ENCODE measurements around the gene ANO3. TPM values are rescaled to one million over a fixed set of nuclear protein-coding genes. Genes with fewer than 3 reads are reported as not detected.

ANO3 gene
- total RNA-seq, 1 experiment from 2014 or later: 1.7 TPM

GRCh38 chr11:26353010-26353409 lies 21.1 kb downstream of the ANO3 start:
- DNase-seq (ENCODE audit: low spot score): no peak

- DNase-seq (ENCODE audit: low spot score): no peak
Measured at GRCh38 chr11:26359055-26359454, 27.1 kb downstream of the ANO3 start.

- no peak for DNase-seq (ENCODE audit: low spot score)
Measured at GRCh38 chr11:26365284-26365683, 33.4 kb downstream of the ANO3 start.

GRCh38 chr11:26377619-26378018 lies 45.7 kb downstream of the ANO3 start:
- no peak for DNase-seq (ENCODE audit: low spot score)

- DNase-seq (ENCODE audit: low spot score): no peak
Measured at GRCh38 chr11:26399336-26399735, 67.4 kb downstream of the ANO3 start.

GRCh38 chr11:26410706-26411366 lies 78.9 kb downstream of the ANO3 start:
- no peak for DNase-seq (ENCODE audit: low spot score)

- DNase-seq (ENCODE audit: low spot score): no peak
Measured at GRCh38 chr11:26412955-26413354, 81.0 kb downstream of the ANO3 start.

GRCh38 chr11:26418386-26418912 lies 86.5 kb downstream of the ANO3 start:
- DNase-seq (ENCODE audit: low spot score): no peak

- no peak for DNase-seq (ENCODE audit: low spot score)
Measured at GRCh38 chr11:26420331-26420730, 88.4 kb downstream of the ANO3 start.

- DNase-seq (ENCODE audit: low spot score): no peak
Measured at GRCh38 chr11:26424255-26424654, 92.3 kb downstream of the ANO3 start.

GRCh38 chr11:26439854-26440253 lies 107.9 kb downstream of the ANO3 start:
- DNase-seq (ENCODE audit: low spot score): no peak

- peak; percentile 32 for DNase-seq (ENCODE audit: low spot score)
Measured at GRCh38 chr11:26442131-26442530, 110.2 kb downstream of the ANO3 start.

GRCh38 chr11:26443617-26444016 lies 111.7 kb downstream of the ANO3 start:
- no peak for DNase-seq (ENCODE audit: low spot score)

- no peak for DNase-seq (ENCODE audit: low spot score)
Measured at GRCh38 chr11:26457636-26458035, 125.7 kb downstream of the ANO3 start.

GRCh38 chr11:26465274-26465673 lies 133.3 kb downstream of the ANO3 start:
- no peak for DNase-seq (ENCODE audit: low spot score)

- no peak for DNase-seq (ENCODE audit: low spot score)
Measured at GRCh38 chr11:26467506-26467905, 135.6 kb downstream of the ANO3 start.

- DNase-seq (ENCODE audit: low spot score): no peak
Measured at GRCh38 chr11:26470992-26471391, 139.1 kb downstream of the ANO3 start.

GRCh38 chr11:26473216-26474194 lies 141.6 kb downstream of the ANO3 start:
- DNase-seq (ENCODE audit: low spot score): no peak

GRCh38 chr11:26474401-26474800 lies 142.5 kb downstream of the ANO3 start:
- no peak for DNase-seq (ENCODE audit: low spot score)

- no peak for DNase-seq (ENCODE audit: low spot score)
Measured at GRCh38 chr11:26477396-26477795, 145.5 kb downstream of the ANO3 start.

GRCh38 chr11:26478710-26479109 lies 146.8 kb downstream of the ANO3 start:
- no peak for DNase-seq (ENCODE audit: low spot score)

- DNase-seq (ENCODE audit: low spot score): no peak
Measured at GRCh38 chr11:26480041-26480440, 148.1 kb downstream of the ANO3 start.

- DNase-seq (ENCODE audit: low spot score): no peak
Measured at GRCh38 chr11:26483108-26483507, 151.2 kb downstream of the ANO3 start.

Data from A172 (cell line).